Measurements from ENCODE around the gene SIGLEC10.
A peak's percentile ranks its signal among the peaks of the same experiment; 100 is the strongest.
"Not testable (repeated sequence)": the region's sequence is repeated elsewhere in the genome, so short reads cannot be mapped to it uniquely, and the experiment has no call there.

SIGLEC10 gene

GRCh38 chr19:51420511-51420910 is 3.1 kb upstream of the SIGLEC10 start:
- not testable (repeated sequence) for H3K4me1 Mint-ChIP-seq (ENCODE audit: low read depth); H3K4me3 Mint-ChIP-seq; H3K27ac Mint-ChIP-seq; H3K36me3 Mint-ChIP-seq (ENCODE audit: low read depth); H3K9me3 Mint-ChIP-seq
- H3K27me3 Mint-ChIP-seq (ENCODE audit: low read depth) = peaks cover 18% of the 10 kb centered on the region

- peaks cover 18% of the 10 kb centered on the region for H3K27me3 Mint-ChIP-seq (ENCODE audit: low read depth)
- H3K9me3 Mint-ChIP-seq = no peaks in the 10 kb centered on the region
- H3K27ac Mint-ChIP-seq = no peak overlapping the region
- peaks cover 5% of the 10 kb centered on the region for H3K4me1 Mint-ChIP-seq (ENCODE audit: low read depth)
- H3K36me3 Mint-ChIP-seq (ENCODE audit: low read depth) = no peaks in the 10 kb centered on the region
- no peak overlapping the region for H3K4me3 Mint-ChIP-seq
These were observed 1.3 kb upstream of the SIGLEC10 start for GRCh38 chr19:51418707-51419106.

GRCh38 chr19:51417810-51418157 is 342 bp upstream of the SIGLEC10 start:
- Mint-ChIP-seq H3K27me3 (ENCODE audit: low read depth) (peaks cover 18% of the 10 kb centered on the region), H3K4me3 (no peak overlapping the region), H3K4me1 (ENCODE audit: low read depth) (peaks cover 5% of the 10 kb centered on the region), H3K9me3 (no peaks in the 10 kb centered on the region), H3K27ac (no peak overlapping the region), H3K36me3 (ENCODE audit: low read depth) (no peaks in the 10 kb centered on the region)

- H3K4me1 Mint-ChIP-seq (ENCODE audit: low read depth); H3K36me3 Mint-ChIP-seq (ENCODE audit: low read depth); H3K27ac Mint-ChIP-seq; H3K9me3 Mint-ChIP-seq; H3K4me3 Mint-ChIP-seq: not testable (repeated sequence)
- peaks cover 14% of the 10 kb centered on the region for H3K27me3 Mint-ChIP-seq (ENCODE audit: low read depth)
These were observed 1.0 kb downstream of the SIGLEC10 start for GRCh38 chr19:51416422-51416821.

- Mint-ChIP-seq H3K27me3 (ENCODE audit: low read depth) (peaks cover 10% of the 10 kb centered on the region), H3K9me3 (no peaks in the 10 kb centered on the region), H3K27ac (no peak overlapping the region), H3K4me3 (no peak overlapping the region), H3K36me3 (ENCODE audit: low read depth) (no peaks in the 10 kb centered on the region), H3K4me1 (ENCODE audit: low read depth) (peaks cover 5% of the 10 kb centered on the region)
These were observed 2.3 kb downstream of the SIGLEC10 start for GRCh38 chr19:51415187-51415586.

- H3K27me3 Mint-ChIP-seq (ENCODE audit: low read depth) = peaks cover 7% of the 10 kb centered on the region
- no peak overlapping the region for H3K27ac Mint-ChIP-seq
- no peak overlapping the region for H3K4me3 Mint-ChIP-seq
- peaks cover 7% of the 10 kb centered on the region for H3K4me1 Mint-ChIP-seq (ENCODE audit: low read depth)
- H3K9me3 Mint-ChIP-seq = peaks cover 3% of the 10 kb centered on the region
- no peaks in the 10 kb centered on the region for H3K36me3 Mint-ChIP-seq (ENCODE audit: low read depth)
These were observed 6.3 kb downstream of the SIGLEC10 start for GRCh38 chr19:51410950-51411748.

GRCh38 chr19:51407511-51408131 is 9.8 kb downstream of the SIGLEC10 start:
- no peak overlapping the region for H3K4me3 Mint-ChIP-seq
- peaks cover 8% of the 10 kb centered on the region for H3K36me3 Mint-ChIP-seq (ENCODE audit: low read depth)
- H3K27me3 Mint-ChIP-seq (ENCODE audit: low read depth) = peaks cover 8% of the 10 kb centered on the region
- peak overlapping the region; percentile 4 for H3K27ac Mint-ChIP-seq
- H3K9me3 Mint-ChIP-seq = peaks cover 10% of the 10 kb centered on the region
- peaks cover 7% of the 10 kb centered on the region for H3K4me1 Mint-ChIP-seq (ENCODE audit: low read depth)

GRCh38 chr19:51402117-51402516 is 15.3 kb downstream of the SIGLEC10 start:
- no peak overlapping the region for H3K27ac Mint-ChIP-seq
- H3K27me3 Mint-ChIP-seq (ENCODE audit: low read depth) = peaks cover 4% of the 10 kb centered on the region

GRCh38 chr19:51399936-51400335 is 17.5 kb downstream of the SIGLEC10 start:
- not testable (repeated sequence) for H3K27me3 Mint-ChIP-seq (ENCODE audit: low read depth); H3K4me3 Mint-ChIP-seq; H3K27ac Mint-ChIP-seq
- Mint-ChIP-seq H3K4me1 (ENCODE audit: low read depth) (peaks cover 20% of the 10 kb centered on the region), H3K36me3 (ENCODE audit: low read depth) (peaks cover 16% of the 10 kb centered on the region), H3K9me3 (peaks cover 19% of the 10 kb centered on the region)

More at GRCh38 chr19:51402117-51402516, 15.3 kb downstream of the SIGLEC10 start:
- Mint-ChIP-seq H3K4me1 (ENCODE audit: low read depth) (peaks cover 8% of the 10 kb centered on the region), H3K9me3 (peaks cover 23% of the 10 kb centered on the region), H3K36me3 (ENCODE audit: low read depth) (peaks cover 16% of the 10 kb centered on the region), H3K4me3 (no peak overlapping the region)

- H3K27me3 Mint-ChIP-seq (ENCODE audit: low read depth) = no peaks in the 10 kb centered on the region
- H3K4me1 Mint-ChIP-seq (ENCODE audit: low read depth) = peaks cover 26% of the 10 kb centered on the region
- H3K27ac Mint-ChIP-seq = no peak overlapping the region
- H3K4me3 Mint-ChIP-seq = no peak overlapping the region
- peaks cover 19% of the 10 kb centered on the region for H3K9me3 Mint-ChIP-seq
- peaks cover 16% of the 10 kb centered on the region for H3K36me3 Mint-ChIP-seq (ENCODE audit: low read depth)
These were observed 18.2 kb downstream of the SIGLEC10 start for GRCh38 chr19:51399231-51399630.

- Mint-ChIP-seq H3K27me3 (ENCODE audit: low read depth) (no peaks in the 10 kb centered on the region), H3K27ac (no peak overlapping the region), H3K9me3 (peaks cover 19% of the 10 kb centered on the region), H3K36me3 (ENCODE audit: low read depth) (peaks cover 11% of the 10 kb centered on the region), H3K4me1 (ENCODE audit: low read depth) (peaks cover 29% of the 10 kb centered on the region), H3K4me3 (no peak overlapping the region)
These were observed 19.2 kb downstream of the SIGLEC10 start for GRCh38 chr19:51398096-51398704.

- H3K4me3 Mint-ChIP-seq; H3K36me3 Mint-ChIP-seq (ENCODE audit: low read depth); H3K27me3 Mint-ChIP-seq (ENCODE audit: low read depth); H3K27ac Mint-ChIP-seq: not testable (repeated sequence)
- peaks cover 36% of the 10 kb centered on the region for H3K4me1 Mint-ChIP-seq (ENCODE audit: low read depth)
- H3K9me3 Mint-ChIP-seq = peaks cover 12% of the 10 kb centered on the region
These were observed 20.0 kb downstream of the SIGLEC10 start for GRCh38 chr19:51397453-51397852.

- no peaks in the 10 kb centered on the region for H3K27me3 Mint-ChIP-seq (ENCODE audit: low read depth)
- peak overlapping the region; percentile 45 for H3K27ac Mint-ChIP-seq
- H3K36me3 Mint-ChIP-seq (ENCODE audit: low read depth) = no peaks in the 10 kb centered on the region
- no peak overlapping the region for H3K4me3 Mint-ChIP-seq
- H3K9me3 Mint-ChIP-seq = peaks cover 3% of the 10 kb centered on the region
- H3K4me1 Mint-ChIP-seq (ENCODE audit: low read depth) = peaks cover 40% of the 10 kb centered on the region
These were observed 21.3 kb downstream of the SIGLEC10 start for GRCh38 chr19:51396175-51396574.

- peak overlapping the region; percentile 90 for H3K4me3 Mint-ChIP-seq
- H3K36me3 Mint-ChIP-seq (ENCODE audit: low read depth) = no peaks in the 10 kb centered on the region
- no peaks in the 10 kb centered on the region for H3K9me3 Mint-ChIP-seq
- H3K27me3 Mint-ChIP-seq (ENCODE audit: low read depth) = no peaks in the 10 kb centered on the region
- H3K4me1 Mint-ChIP-seq (ENCODE audit: low read depth) = peaks cover 42% of the 10 kb centered on the region
- peak overlapping the region; percentile 98 for H3K27ac Mint-ChIP-seq
These were observed 23.2 kb downstream of the SIGLEC10 start for GRCh38 chr19:51394050-51394836.

Measured in T-helper 1 cell treated with Interleukin-12 subunit alpha and Interleukin-12 subunit beta and Interleukin-4 antibody, amounts not matched to agents 30 μg/mL and 1 μg/mL, for 36 hours (primary cell).